PC-9 (cell line): ENCODE data around the gene DNAH9. TPM values are rescaled to one million over a fixed set of nuclear protein-coding genes. Genes with fewer than 3 reads are reported as not detected.

Source experiments
- BruUV-seq: library from RNA; stranded (reverse); fragments of 400-500 nt; replicated peaks from 2 replicates; lab custom pipeline; 2021; lab: Mats Ljungman, UMichigan
- CTCF ChIA-PET: fragments of 300-600 bp; sonication (Branson Sonifier 250); formaldehyde crosslinking; loops from one replicate; lab custom pipeline; 2022; ENCODE audit warnings: antibody characterized with exemption; lab: Charles Lee
- POLR2A ChIA-PET: fragments of 300-600 bp; sonication (Branson Sonifier 250); formaldehyde crosslinking; loops from one replicate; lab custom pipeline; 2022; ENCODE audit warnings: antibody characterized with exemption; ENCODE audit not compliant: unreplicated experiment; lab: Charles Lee
- DNase-seq, 2 experiments: peaks; one replicate each; pipeline versions ENCODE4 v3.0.0 to v3.0.0-alpha.2; 2015 to 2022; ENCODE audit warnings: mixed read lengths in 1 of 2
- H2AFZ ChIP-seq: fragments of 200-600 bp; sonication (generic); 2 replicates; pipeline ENCODE4 v1.8.1; 2017; ENCODE audit warnings: antibody characterized with exemption
- H3F3A ChIP-seq: fragments of 200-600 bp; sonication (generic); 2 replicates; pipeline ENCODE4 v1.8.1; 2017; ENCODE audit warnings: antibody characterized with exemption, mild to moderate bottlenecking, low read depth; ENCODE audit not compliant: insufficient read depth
- H3K27ac ChIP-seq: fragments of 200-600 bp; sonication (generic); 2 replicates; pipeline ENCODE4 v1.6.1; 2016; ENCODE audit warnings: mixed run types
- H3K27me3 ChIP-seq: fragments of 200-600 bp; sonication (generic); 2 replicates; pipeline ENCODE4 v1.6.1; 2016; ENCODE audit warnings: low read depth, mixed run types; ENCODE audit not compliant: insufficient read depth
- H3K36me3 ChIP-seq: fragments of 200-600 bp; sonication (generic); 2 replicates; pipeline ENCODE4 v1.6.1; 2016; ENCODE audit warnings: low read depth, mixed run types
- H3K4me1 ChIP-seq: fragments of 200-600 bp; sonication (generic); replicated peaks from 2 replicates; pipeline ENCODE4 v1.6.1; 2016; ENCODE audit warnings: mixed run types; ENCODE audit not compliant: insufficient read depth
- H3K4me2 ChIP-seq: fragments of 200-600 bp; sonication (generic); 2 replicates; pipeline ENCODE4 v1.6.1; 2017; ENCODE audit warnings: mixed run types
- H3K4me3 ChIP-seq: fragments of 200-600 bp; sonication (generic); 2 replicates; pipeline ENCODE4 v1.6.1; 2016; ENCODE audit warnings: mixed run types
- H3K79me2 ChIP-seq: fragments of 200-600 bp; sonication (generic); 2 replicates; pipeline ENCODE4 v1.6.1; 2017; ENCODE audit warnings: low read depth, mixed run types
- H3K9me2 ChIP-seq: fragments of 200-600 bp; sonication (generic); 2 replicates; pipeline ENCODE4 v1.8.1; 2017; ENCODE audit warnings: mild to moderate bottlenecking; ENCODE audit not compliant: insufficient read depth
- H3K9me3 ChIP-seq: fragments of 200-600 bp; sonication (generic); 2 replicates; pipeline ENCODE4 v1.8.1; 2016; ENCODE audit warnings: low read depth; ENCODE audit not compliant: insufficient read depth
- H4K20me1 ChIP-seq: fragments of 200-600 bp; sonication (generic); 2 replicates; pipeline ENCODE4 v1.8.1; 2017; ENCODE audit not compliant: insufficient read depth
- CTCF ChIP-seq: fragments of 200-600 bp; sonication (generic); conservative IDR thresholded peaks from 2 replicates; pipeline ENCODE4 v1.6.1; 2017; ENCODE audit warnings: mixed run types, antibody characterized with exemption, mild to moderate bottlenecking, moderate library complexity
- EZH2 ChIP-seq: fragments of 200-600 bp; sonication (generic); IDR thresholded peaks from 2 replicates; pipeline ENCODE4 v1.8.0; 2017; ENCODE audit warnings: antibody characterized with exemption, low read depth
- intact Hi-C: fragments of 100-400 bp; cut with micrococcal nuclease; formaldehyde crosslinking; loops from one replicate; pipeline ENCODE4 v1.10.0; 2022; ENCODE audit not compliant: unreplicated experiment
- total RNA-seq: library from RNA; stranded (reverse); gene quantifications from 2 replicates; pipeline ENCODE4 v1.2.3, GENCODE V29; 2021

The DNAH9 gene
- total RNA-seq, 1 experiment from 2014 or later = not detected

- Histone ChIP-seq H3K36me3 (no peaks in the 10 kb centered on the region), H3K9me2 (no peaks in the 10 kb centered on the region), H3K4me2 (no peak overlapping the region), H3K4me1 (no peaks in the 10 kb centered on the region), H3K27ac (no peak overlapping the region), H3K9me3 (no peaks in the 10 kb centered on the region), H2AFZ (no peak overlapping the region), H3K4me3 (no peak overlapping the region), H3F3A (no peaks in the 10 kb centered on the region), H3K79me2 (no peaks in the 10 kb centered on the region), H3K27me3 (peaks cover 4% of the 10 kb centered on the region), H4K20me1 (no peaks in the 10 kb centered on the region)
- no TSS peak for BruUV-seq
- POLR2A ChIA-PET = no interaction called here
- DNase-seq = no peak
- intact Hi-C loops = no loop called here
- TF ChIP-seq CTCF (peak; percentile 40), EZH2 (no peak)
- CTCF ChIA-PET = no interaction called here
These were observed 199.5 kb downstream of the DNAH9 start for GRCh38 chr17:11797803-11798202.

DNA sequence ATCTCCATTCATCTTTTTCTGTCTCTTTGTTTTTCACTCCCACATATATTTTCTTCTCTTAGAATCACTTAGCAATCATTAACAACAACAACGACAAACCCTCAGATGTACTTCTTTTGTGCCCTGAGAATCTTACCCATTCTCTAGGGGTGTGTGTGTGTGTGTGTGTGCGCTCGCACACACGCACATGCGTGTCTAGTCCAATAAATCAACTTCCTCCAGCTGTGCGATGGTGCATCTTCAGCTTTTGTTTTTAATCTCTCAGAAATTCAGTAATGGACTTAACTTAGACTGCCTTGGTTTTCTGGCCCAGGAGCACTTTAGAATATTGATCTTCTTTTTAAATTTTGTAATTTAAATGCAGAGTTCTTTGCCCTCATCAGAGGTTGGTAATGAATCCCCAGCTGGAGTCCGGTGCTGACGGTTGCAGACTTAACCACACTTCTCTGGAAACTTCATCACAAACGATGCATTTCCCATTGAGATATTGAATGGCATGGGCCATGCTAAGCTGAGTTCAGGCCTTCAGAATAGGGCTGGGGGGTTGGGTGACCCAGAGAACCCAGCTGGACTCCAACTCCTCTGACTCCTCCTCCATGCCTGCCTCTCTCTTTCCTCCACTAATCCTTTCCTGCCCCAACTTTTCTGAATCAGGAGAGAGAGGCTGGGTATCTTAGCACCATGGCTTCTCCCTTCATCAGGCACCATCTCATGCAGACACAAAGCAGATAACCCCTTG, 205.1 kb downstream of the DNAH9 start:
- Histone ChIP-seq H4K20me1 (no peaks in the 10 kb centered on the region), H3K27ac (no peak overlapping the region), H3K4me1 (no peaks in the 10 kb centered on the region), H3K9me3 (no peaks in the 10 kb centered on the region), H3K9me2 (no peaks in the 10 kb centered on the region), H3K36me3 (no peaks in the 10 kb centered on the region), H3K4me3 (no peak overlapping the region), H3F3A (no peaks in the 10 kb centered on the region), H3K4me2 (no peak overlapping the region), H2AFZ (no peak overlapping the region), H3K79me2 (no peaks in the 10 kb centered on the region), H3K27me3 (no peaks in the 10 kb centered on the region; the same call in 1 of the 2 replicates)
- POLR2A ChIA-PET = no interaction called here
- BruUV-seq = no TSS peak
- intact Hi-C loops = no loop called here
- no peak for TF ChIP-seq CTCF
- no peak for TF ChIP-seq EZH2
- DNase-seq = no peak
- CTCF ChIA-PET = no interaction called here

DNA sequence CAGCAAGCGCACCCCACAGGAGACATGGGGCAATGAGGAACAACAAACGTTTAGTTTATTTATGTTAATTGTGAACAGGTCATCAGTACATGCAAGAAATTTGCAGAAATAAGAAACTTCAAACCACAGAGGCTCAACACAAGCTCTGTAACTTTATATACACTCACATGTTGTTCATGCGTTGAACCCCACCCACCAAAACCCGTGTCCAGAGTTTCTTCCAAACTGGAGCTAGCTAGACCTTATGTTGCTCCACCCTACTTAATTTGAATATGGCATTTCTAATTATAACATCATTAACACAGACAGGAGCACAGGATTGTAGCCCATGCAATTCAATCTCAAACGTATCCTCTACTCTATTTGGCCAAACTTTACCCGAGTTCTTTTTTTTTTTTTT, 206.9 kb downstream of the DNAH9 start:
- no peaks in the 10 kb centered on the region for H3K9me3 ChIP-seq
- no peaks in the 10 kb centered on the region for H3K9me2 ChIP-seq
- ChIA-PET POLR2A (no interaction called here), CTCF (no interaction called here)
- no peak overlapping the region for H3K4me2 ChIP-seq
- H3K36me3 ChIP-seq = no peaks in the 10 kb centered on the region
- H3F3A ChIP-seq = no peaks in the 10 kb centered on the region
- no peak overlapping the region for H2AFZ ChIP-seq
- no peak overlapping the region for H3K4me3 ChIP-seq
- no peaks in the 10 kb centered on the region; the same call in 1 of the 2 replicates for H3K27me3 ChIP-seq
- no peaks in the 10 kb centered on the region for H4K20me1 ChIP-seq
- TF ChIP-seq CTCF (no peak), EZH2 (no peak)
- intact Hi-C loops = no loop called here
- H3K4me1 ChIP-seq = no peaks in the 10 kb centered on the region
- no peak overlapping the region for H3K27ac ChIP-seq
- BruUV-seq = no TSS peak
- DNase-seq = no peak
- no peaks in the 10 kb centered on the region for H3K79me2 ChIP-seq
